Measurements from ENCODE around the gene PLEKHG4B. TPM values are rescaled to one million over a fixed set of nuclear protein-coding genes. Genes with fewer than 3 reads are reported as not detected.

Gene PLEKHG4B
- 0.18 and 0.21 TPM in 2 replicates for polyA plus RNA-seq (2012; rRNA removed)
- 0.12 and 0.18 TPM in 2 replicates for polyA plus RNA-seq (2012; cell fraction: cytosol; rRNA removed)
- 0.25 and 0.86 TPM in 2 replicates for polyA plus RNA-seq (2012; cell fraction: nucleus; rRNA removed)

- H3K9me3 ChIP-seq: no peaks in the 10 kb centered on the region
- H3K4me2 ChIP-seq: no peak within 1 kb of the TSS
- no peak within 1 kb of the TSS for H3K9ac ChIP-seq
- H3F3A ChIP-seq (replicated peaks; ENCODE audit: insufficient read depth): no peaks in the 10 kb centered on the region
- H3K4me1 ChIP-seq (ENCODE audit: control insufficient read depth in 1 of 2, insufficient read depth in 2 of 2, low read depth in 1 of 2, low read length in 1 of 2): peaks cover 0 to 11% of the 10 kb centered on the region in 2 experiments; a peak in 1 of 4 replicates
- no peaks in the 10 kb centered on the region for H3K9me2 ChIP-seq
- no peaks in the 10 kb centered on the region for H3K79me2 ChIP-seq (ENCODE audit: insufficient read depth)
- CTCF ChIA-PET: interaction anchor here (1.5 kb wide), 1 partner anchor 9 kb away, joined by 3 read pairs; no protein-coding TSS in a partner anchor
- TF ChIP-seq MXI1 (IDR thresholded peaks at IDR 0.05; ENCODE audit: low read depth, low read length) (peak; percentile 13; the same call in 1 of the 2 replicates), REST (IDR thresholded peaks at IDR 0.05; ENCODE audit: low read depth, low read length) (no peak), NRF1 (IDR thresholded peaks at IDR 0.05; ENCODE audit: low read depth, low read length) (peak; percentile 54)
- DNase-seq: peak; percentile 95
- H3K36me3 ChIP-seq (replicated peaks in 1 of 2; ENCODE audit: control insufficient read depth in 1 of 2, insufficient read depth in 2 of 2, low read length in 1 of 2): no peaks in the 10 kb centered on the region
- H3K27me3 ChIP-seq (ENCODE audit: insufficient read depth): peaks cover 36% of the 10 kb centered on the region; the same call in 1 of the 2 replicates
- peak within 1 kb of the TSS in 1 of 2 experiments; percentile 22; a peak in 1 of 4 replicates for H3K27ac ChIP-seq (ENCODE audit: low read depth in 2 of 2, low read length in 1 of 2)
- POLR2A ChIA-PET: no interaction called here
- WGBS (ENCODE audit: low lambda C conversion rate): 31% methylated on average over 12 of the region's 57 CpGs
- peak within 1 kb of the TSS in 1 of 2 experiments; percentile 42; a peak in 3 of 4 replicates for H3K4me3 ChIP-seq (ENCODE audit: low read depth in 2 of 2, low read length in 1 of 2)
- no peaks in the 10 kb centered on the region for H4K20me1 ChIP-seq (ENCODE audit: insufficient read depth)
- no peak within 1 kb of the TSS for H2AFZ ChIP-seq (ENCODE audit: low read depth)
Observed at GRCh38 chr5:91556-92263, at the start of gene PLEKHG4B. Gene PLEKHG4B (plus strand): TSS chr5:92168. CDS start chr5:92232, 64 bp downstream.

GRCh38 chr5:42250-42649, 49.7 kb upstream of the PLEKHG4B start:
- no peak overlapping the region for H3K4me2 ChIP-seq
- no peak overlapping the region for H2AFZ ChIP-seq (ENCODE audit: low read depth)
- no peak overlapping the region for H3K27ac ChIP-seq (ENCODE audit: low read depth in 2 of 2, low read length in 1 of 2)
- H3F3A ChIP-seq (replicated peaks; ENCODE audit: insufficient read depth): no peaks in the 10 kb centered on the region
- no peaks in the 10 kb centered on the region for H4K20me1 ChIP-seq (ENCODE audit: insufficient read depth)
- no peaks in the 10 kb centered on the region for H3K9me3 ChIP-seq
- no peaks in the 10 kb centered on the region for H3K79me2 ChIP-seq (ENCODE audit: insufficient read depth)
- H3K9me2 ChIP-seq: no peaks in the 10 kb centered on the region
- DNase-seq: no peak
- H3K9ac ChIP-seq: no peak overlapping the region
- no peak for TF ChIP-seq EP300 (IDR thresholded peaks at IDR 0.05; ENCODE audit: borderline replicate concordance in 1 of 2, low read depth in 1 of 2, low read length in 1 of 2)
- no peak for TF ChIP-seq GABPA (IDR thresholded peaks at IDR 0.05; ENCODE audit: low read depth)
- 0 out of 2 replicates have a peak, but pooled peaks have one; percentile 19 for TF ChIP-seq SMC3 (IDR thresholded peaks at IDR 0.05; ENCODE audit: low read depth, low read length)
- no peak for TF ChIP-seq USF2 (IDR thresholded peaks at IDR 0.05; ENCODE audit: borderline replicate concordance, low read depth, low read length)
- TF ChIP-seq RAD21 (IDR thresholded peaks at IDR 0.05; ENCODE audit: low read length): peak; percentile 59
- no peak for TF ChIP-seq RCOR1 (IDR thresholded peaks at IDR 0.05; ENCODE audit: low read length)
- peak; percentile 48 for TF ChIP-seq CTCF (IDR thresholded peaks at IDR 0.05)
- TF ChIP-seq EZH2phosphoT487 (IDR thresholded peaks at IDR 0.05; ENCODE audit: borderline replicate concordance, low read depth): no peak
- no peak for TF ChIP-seq MXI1 (IDR thresholded peaks at IDR 0.05; ENCODE audit: low read depth, low read length)
- TF ChIP-seq FOXM1 (IDR thresholded peaks at IDR 0.05; ENCODE audit: low read depth): no peak
- ChIA-PET CTCF (no interaction called here), POLR2A (no interaction called here)
- no peaks in the 10 kb centered on the region for H3K36me3 ChIP-seq (replicated peaks in 1 of 2; ENCODE audit: control insufficient read depth in 1 of 2, insufficient read depth in 2 of 2, low read length in 1 of 2)
- H3K4me3 ChIP-seq (ENCODE audit: low read depth in 2 of 2, low read length in 1 of 2): no peak overlapping the region
- WGBS (ENCODE audit: low lambda C conversion rate): 19% methylated on average over 6 of the region's 6 CpGs
- no peaks in the 10 kb centered on the region for H3K4me1 ChIP-seq (ENCODE audit: control insufficient read depth in 1 of 2, insufficient read depth in 2 of 2, low read depth in 1 of 2, low read length in 1 of 2)
- peaks cover 14% of the 10 kb centered on the region for H3K27me3 ChIP-seq (ENCODE audit: insufficient read depth)

All from SK-N-SH (cell line).